ENCODE data around the gene ITPR2. TPM values are rescaled to one million over a fixed set of nuclear protein-coding genes. Genes with fewer than 3 reads are reported as not detected.

The ITPR2 gene
- polyA plus RNA-seq, 1 of the 3 experiments (the other 2 are of a cell fraction), result 2.3 TPM

GRCh38 chr12:26303418-26303817, 529.6 kb downstream of the ITPR2 start:
- Histone ChIP-seq H2AFZ (ENCODE audit: low read depth) (no peak overlapping the region), H3K9me3 (no peaks in the 10 kb centered on the region), H3K27me3 (ENCODE audit: insufficient read depth) (no peaks in the 10 kb centered on the region), H3K4me2 (no peak overlapping the region), H3K9ac (no peak overlapping the region), H3K4me3 (ENCODE audit: low read depth in 2 of 2, low read length in 1 of 2) (no peak overlapping the region), H3K36me3 (replicated peaks in 1 of 2; ENCODE audit: control insufficient read depth in 1 of 2, insufficient read depth in 2 of 2, low read length in 1 of 2) (no peaks in the 10 kb centered on the region), H3K79me2 (ENCODE audit: insufficient read depth) (no peaks in the 10 kb centered on the region), H3F3A (replicated peaks; ENCODE audit: insufficient read depth) (peaks cover 7% of the 10 kb centered on the region), H3K4me1 (ENCODE audit: control insufficient read depth in 1 of 2, insufficient read depth in 2 of 2, low read depth in 1 of 2, low read length in 1 of 2) (0 out of 4 replicates have a peak, but pooled peaks cover 0 to 4% of the 10 kb centered on the region in 2 experiments), H3K9me2 (no peaks in the 10 kb centered on the region), H3K27ac (ENCODE audit: low read depth in 2 of 2, low read length in 1 of 2) (no peak overlapping the region), H4K20me1 (ENCODE audit: insufficient read depth) (no peaks in the 10 kb centered on the region)
- TF ChIP-seq SMC3 (IDR thresholded peaks at IDR 0.05; ENCODE audit: low read depth, low read length) (no peak), TEAD4 (IDR thresholded peaks at IDR 0.05; ENCODE audit: borderline replicate concordance, insufficient read depth) (no peak), CTCF (IDR thresholded peaks at IDR 0.05) (no peak), TCF12 (IDR thresholded peaks at IDR 0.05) (no peak), USF2 (IDR thresholded peaks at IDR 0.05; ENCODE audit: borderline replicate concordance, low read depth, low read length) (no peak), SIN3A (IDR thresholded peaks at IDR 0.05; ENCODE audit: borderline replicate concordance, low read depth, low read length) (no peak), CHD2 (IDR thresholded peaks at IDR 0.05; ENCODE audit: low read length, partially characterized antibody) (no peak), RXRA (IDR thresholded peaks at IDR 0.05; ENCODE audit: borderline replicate concordance, low read depth) (no peak), GATA2 (CRISPR knock-in tag; IDR thresholded peaks at IDR 0.05) (no peak), MEF2A (IDR thresholded peaks at IDR 0.05; ENCODE audit: borderline replicate concordance, low read depth) (no peak), PBX3 (IDR thresholded peaks at IDR 0.05) (no peak)
- DNase-seq, result no peak
- ChIA-PET CTCF (no interaction called here), POLR2A (no interaction called here)
- WGBS (ENCODE audit: low lambda C conversion rate), result 100% methylated on average over 1 of the region's 1 CpG

DNA sequence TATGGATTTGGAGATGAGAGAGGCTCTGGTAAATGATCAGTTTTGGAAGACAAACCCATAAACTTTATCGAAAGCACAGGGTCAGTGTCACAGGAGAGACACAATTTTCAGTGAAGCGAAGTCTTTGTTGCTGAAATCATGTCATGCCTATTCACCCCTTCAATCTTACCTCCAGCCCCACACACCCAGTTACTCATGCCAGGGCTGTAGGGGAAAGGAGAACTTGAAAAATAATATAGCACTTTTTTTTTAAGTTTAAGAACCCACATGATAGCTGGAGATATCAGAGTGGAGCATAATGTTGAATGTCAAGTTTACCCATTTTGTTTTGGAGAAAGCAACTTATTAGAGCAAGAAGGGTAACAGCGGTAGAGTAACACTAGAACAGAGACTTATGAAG, 530.2 kb downstream of the ITPR2 start:
- Histone ChIP-seq H3K4me1 (ENCODE audit: control insufficient read depth in 1 of 2, insufficient read depth in 2 of 2, low read depth in 1 of 2, low read length in 1 of 2) (0 out of 4 replicates have a peak, but pooled peaks cover 0 to 4% of the 10 kb centered on the region in 2 experiments), H3K36me3 (replicated peaks in 1 of 2; ENCODE audit: control insufficient read depth in 1 of 2, insufficient read depth in 2 of 2, low read length in 1 of 2) (no peaks in the 10 kb centered on the region), H3K4me3 (ENCODE audit: low read depth in 2 of 2, low read length in 1 of 2) (no peak overlapping the region), H3K9me2 (no peaks in the 10 kb centered on the region), H3K9ac (no peak overlapping the region), H3K9me3 (no peaks in the 10 kb centered on the region), H3K27me3 (ENCODE audit: insufficient read depth) (no peaks in the 10 kb centered on the region), H4K20me1 (ENCODE audit: insufficient read depth) (no peaks in the 10 kb centered on the region), H2AFZ (ENCODE audit: low read depth) (no peak overlapping the region), H3K79me2 (ENCODE audit: insufficient read depth) (no peaks in the 10 kb centered on the region), H3K4me2 (no peak overlapping the region), H3F3A (replicated peaks; ENCODE audit: insufficient read depth) (peaks cover 7% of the 10 kb centered on the region), H3K27ac (ENCODE audit: low read depth in 2 of 2, low read length in 1 of 2) (no peak overlapping the region)
- DNase-seq, result no peak
- TF ChIP-seq PBX3 (IDR thresholded peaks at IDR 0.05), result no peak
- TF ChIP-seq TAF1 (IDR thresholded peaks at IDR 0.05; ENCODE audit: borderline replicate concordance, low read depth, low read length), result no peak
- TF ChIP-seq EP300 (IDR thresholded peaks at IDR 0.05; ENCODE audit: borderline replicate concordance in 1 of 2, low read depth in 1 of 2, low read length in 1 of 2), result no peak
- ChIA-PET CTCF (no interaction called here), POLR2A (no interaction called here)
- WGBS (ENCODE audit: low lambda C conversion rate), result 94% methylated on average over 3 of the region's 3 CpGs
